HTERT RPE-1 (cell line): ENCODE measurements around the gene HS3ST6.
"Not testable (repeated sequence)": the region's sequence is repeated elsewhere in the genome, so short reads cannot be mapped to it uniquely, and the experiment has no call there.

Source experiments
- in situ Hi-C: fragments of 300-500 bp; cut with MboI; formaldehyde crosslinking; loops from 4 replicates; pipeline ENCODE4 v1.14.3; 2020; ENCODE audit warnings: low sequenced_read_pairs

HS3ST6 gene

DNA sequence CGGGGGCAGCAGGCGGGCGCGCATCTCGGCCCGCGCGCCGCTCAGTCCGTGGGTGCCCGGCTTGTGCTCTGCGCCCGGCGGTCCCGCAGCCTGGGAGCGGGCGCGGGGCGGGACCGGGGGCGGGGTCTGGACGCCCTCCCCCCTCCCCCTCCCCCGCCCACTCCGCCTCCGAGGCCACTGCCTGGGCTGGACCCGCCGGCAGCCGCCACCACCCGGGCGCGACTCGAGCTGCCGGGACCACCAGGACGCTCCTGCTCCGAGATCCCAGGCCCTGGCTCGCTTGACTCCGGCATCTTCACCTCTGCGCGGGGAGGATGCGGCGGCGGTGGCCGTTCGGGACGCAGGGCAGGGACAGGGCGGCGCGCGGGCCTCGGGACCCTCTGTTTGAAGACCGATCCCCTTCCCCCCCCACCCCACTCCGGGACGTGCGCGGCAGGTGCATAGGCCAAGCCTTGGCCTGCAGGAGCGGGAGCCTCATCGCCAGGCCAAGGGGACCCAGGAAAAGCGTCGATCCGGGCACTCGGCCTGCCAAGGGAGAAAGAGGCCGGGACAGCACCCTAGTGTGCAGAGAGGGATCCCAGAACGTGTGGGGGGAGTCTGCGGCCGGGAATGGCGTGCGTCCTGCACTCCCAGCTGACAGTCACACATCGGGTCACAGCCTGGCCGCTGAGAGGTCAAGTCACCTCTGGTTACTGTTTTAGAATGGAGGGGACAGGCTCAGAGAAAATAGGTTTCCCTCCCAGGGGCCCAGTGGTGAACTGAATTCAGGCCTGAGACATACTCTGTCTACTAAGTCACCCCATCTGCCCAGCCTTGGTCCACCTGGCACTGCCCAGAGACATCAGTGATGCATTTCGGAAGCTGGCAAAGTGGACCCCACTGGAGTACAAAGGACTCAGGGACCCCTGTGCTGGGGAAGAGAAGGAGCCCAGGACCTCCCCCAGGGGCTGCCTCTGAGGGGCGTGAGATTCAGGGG, at the start of gene HS3ST6:
TSS of gene HS3ST6 (minus strand) at position 65 of the 976 bp plus-strand sequence. CDS start 92 bp downstream, outside the sequence.
- in situ Hi-C loops: no loop called here

DNA sequence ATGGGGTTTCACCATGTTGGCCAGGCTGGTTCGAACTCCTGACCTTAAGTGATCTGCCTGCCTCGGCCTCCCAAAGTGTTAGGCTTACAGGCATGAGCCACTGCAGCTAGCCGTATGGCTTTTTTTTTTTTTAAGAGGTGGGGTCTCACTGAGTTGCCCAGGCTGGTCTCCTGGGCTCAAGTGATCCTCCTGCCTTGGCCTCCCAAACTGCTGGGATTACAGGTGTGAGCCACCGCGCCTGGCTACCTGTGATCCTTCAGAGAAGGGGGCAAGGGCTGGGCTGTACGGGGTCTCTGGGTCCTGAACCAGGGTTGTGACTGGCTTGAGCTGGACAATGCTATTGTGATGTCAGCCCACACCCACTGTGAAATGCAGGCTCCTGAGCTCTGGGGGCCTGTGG, 48.2 kb upstream of the HS3ST6 start, which contains the start of gene RNF151:
TSS of gene RNF151 (plus strand) at position 397 of the 400 bp plus-strand sequence. CDS start 26 bp downstream, outside the sequence.
- in situ Hi-C loops: no loop called here

DNA sequence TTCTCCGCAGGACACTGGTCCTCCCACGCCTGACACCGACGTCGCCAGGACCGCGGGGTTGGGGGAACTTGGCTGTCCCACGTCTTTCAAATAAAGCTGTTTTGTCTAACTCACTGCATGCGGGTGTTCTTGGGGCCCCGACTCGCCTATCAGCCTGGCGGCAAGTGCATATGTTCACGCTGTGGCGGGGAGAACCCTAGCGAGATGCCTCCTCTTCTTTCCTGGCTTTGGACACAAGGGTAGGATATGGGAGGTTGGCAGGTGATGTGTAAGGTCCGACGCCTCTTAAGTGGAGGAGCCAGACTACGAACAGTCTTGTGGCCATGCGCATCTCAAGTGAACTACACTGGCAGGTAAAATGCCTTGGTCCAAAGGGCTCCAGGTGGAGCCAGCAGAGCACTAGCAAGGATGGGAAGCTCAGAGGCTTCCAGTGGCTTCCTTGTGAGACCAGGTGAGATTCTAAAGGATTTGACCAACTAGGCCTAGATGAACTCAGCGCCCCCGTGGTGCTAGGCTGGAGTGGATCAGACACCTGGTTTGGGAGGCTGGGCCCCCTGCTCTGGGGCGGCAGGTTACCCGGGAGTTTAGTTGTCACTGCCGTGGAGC, 47.3 kb upstream of the HS3ST6 start:
- in situ Hi-C loops: no loop called here

DNA sequence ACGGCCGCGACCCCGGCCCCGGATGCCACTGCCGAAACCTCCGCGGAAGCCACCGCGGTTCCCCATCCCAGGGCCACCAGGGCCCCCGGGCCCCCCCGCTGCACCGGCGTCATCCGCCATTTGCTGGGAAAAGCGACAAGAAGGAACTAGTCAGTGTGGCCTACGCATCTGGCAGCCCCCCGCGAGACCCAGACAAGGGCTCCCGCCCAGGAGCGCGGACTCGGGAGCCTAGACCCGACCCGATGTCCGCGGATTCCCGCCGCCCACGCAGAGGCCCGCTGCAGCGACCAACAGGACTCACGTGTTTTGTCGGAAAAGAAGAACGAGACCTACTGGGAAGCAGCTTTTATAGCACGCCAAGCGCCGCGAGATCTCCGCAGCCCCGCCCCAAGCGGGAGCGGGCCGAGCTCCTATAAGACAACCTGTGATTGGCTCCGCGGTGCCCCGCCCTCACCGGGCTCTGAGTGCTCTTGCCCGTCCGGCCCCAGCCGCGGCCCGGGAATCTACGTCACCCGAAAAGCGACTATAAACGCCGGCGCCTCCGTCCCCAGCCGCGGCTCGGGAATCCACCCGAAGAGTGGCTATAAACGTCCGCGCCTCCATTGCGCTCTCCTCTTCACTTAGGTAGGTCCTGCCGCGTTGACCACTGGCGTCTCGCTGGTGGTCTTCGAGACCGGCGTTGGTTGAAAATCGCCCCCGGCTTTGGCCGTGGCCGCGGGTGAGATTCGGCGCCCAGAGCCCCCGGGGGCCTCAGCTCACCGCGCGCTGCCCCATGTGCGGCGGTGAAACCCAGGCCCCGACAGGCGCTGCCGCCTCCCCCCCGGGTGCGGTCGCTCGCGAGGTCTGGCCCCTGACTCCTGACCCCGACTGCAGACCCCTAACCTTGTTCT, 46.5 kb upstream of the HS3ST6 start, which contains the start of gene RPS2:
TSS of gene RPS2 (minus strand) at position 321 of the 890 bp plus-strand sequence. CDS start at position 120, 201 bp downstream.
- in situ Hi-C loops: no loop called here

DNA sequence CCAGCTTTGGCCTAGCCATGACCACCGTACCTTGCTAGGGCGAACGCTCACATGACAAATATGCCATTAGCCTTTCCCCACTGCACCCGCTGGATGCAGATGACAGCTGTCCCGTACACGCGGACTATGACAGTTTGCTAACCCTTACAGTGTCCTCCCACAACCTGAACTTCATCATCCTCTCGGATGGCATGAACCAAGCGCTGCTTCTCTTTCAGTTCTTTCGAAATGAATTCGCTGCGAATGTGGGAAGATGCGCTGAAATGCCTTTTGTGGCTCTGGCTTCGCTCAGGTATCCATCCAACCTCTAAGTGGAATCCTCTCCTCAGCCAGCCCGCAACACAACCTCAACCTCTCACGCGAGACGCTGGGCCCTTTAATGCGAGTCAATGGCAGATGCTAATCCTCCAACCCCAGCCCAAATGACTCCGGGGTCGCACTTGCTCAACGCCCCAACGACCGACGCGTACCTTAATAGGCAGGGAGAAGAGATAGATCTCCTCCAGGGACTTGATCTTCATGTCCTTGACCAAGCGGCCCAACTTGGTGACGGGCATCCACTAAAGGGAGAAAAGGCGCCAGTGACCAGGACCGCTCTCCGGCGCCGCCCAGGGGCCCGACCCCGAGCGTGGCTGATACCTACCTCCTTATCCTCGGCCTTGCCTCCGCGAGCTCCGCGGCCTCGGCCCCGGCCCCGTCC, 45.7 kb upstream of the HS3ST6 start:
- in situ Hi-C loops: no loop called here

DNA sequence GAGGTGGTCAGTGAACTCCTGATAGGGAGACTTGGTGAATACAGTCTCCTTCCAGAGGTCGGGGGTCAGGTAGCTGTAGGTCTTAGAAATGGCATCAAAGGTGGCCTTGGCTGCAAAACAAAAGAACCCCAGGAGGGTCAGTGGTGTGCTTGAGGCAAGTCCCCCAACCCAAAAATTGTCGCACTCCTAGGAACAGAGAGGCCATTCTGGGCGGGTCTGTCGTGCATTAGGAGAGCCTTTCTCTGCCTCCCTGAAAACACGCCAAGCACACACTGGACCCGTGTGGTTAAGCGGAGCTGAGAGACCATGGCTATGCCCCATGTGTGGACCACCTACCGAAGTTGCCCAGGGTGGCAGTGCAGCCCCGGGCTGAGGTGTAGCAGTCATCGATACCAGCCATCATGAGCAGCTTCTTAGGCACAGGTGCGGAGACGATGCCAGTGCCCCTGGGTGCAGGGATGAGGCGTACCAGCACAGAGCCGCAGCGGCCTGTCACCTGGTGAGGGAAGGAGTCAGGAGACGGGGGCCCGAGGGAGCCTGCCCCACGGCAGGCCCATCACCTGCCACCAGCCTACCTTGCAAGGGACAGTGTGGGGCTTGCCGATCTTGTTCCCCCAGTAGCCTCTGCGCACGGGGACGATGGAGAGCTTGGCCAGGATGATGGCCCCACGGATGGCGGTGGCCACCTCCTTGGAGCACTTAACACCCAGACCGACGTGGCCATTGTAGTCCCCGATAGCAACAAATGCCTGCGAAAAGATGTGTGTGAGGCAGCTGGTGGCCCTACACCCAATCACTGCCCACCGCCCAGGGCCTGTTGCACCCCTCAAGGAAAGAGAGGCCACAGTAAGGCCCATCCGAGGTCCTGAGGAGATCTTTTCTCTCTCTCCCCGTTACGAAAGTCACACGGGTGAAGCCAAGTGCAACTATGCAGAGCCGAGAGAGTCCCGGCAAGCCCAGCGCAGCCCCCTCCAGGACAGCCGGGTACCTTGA, 44.2 kb upstream of the HS3ST6 start:
- in situ Hi-C loops: not testable (repeated sequence)

DNA sequence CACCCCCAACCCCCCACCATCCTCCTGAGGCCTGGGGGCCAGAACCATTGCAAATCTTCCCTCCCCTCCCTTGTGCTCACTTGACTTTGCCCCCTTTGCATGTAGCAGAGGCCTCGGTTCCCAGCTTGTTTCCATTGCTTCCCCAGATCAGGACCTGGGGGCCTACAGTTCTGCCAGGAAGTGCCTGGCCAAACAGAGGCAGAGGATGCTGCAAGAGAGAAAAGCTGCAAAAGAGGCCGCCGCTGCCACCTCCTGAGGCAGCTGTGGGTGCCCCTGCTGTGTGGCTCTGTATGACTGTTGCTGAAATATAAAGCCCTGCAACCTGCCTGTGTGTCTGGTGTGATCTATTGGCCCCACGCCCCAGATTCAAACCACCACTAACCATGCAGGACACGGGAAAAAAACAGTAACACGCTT, 43.4 kb upstream of the HS3ST6 start:
- in situ Hi-C loops: no loop called here

DNA sequence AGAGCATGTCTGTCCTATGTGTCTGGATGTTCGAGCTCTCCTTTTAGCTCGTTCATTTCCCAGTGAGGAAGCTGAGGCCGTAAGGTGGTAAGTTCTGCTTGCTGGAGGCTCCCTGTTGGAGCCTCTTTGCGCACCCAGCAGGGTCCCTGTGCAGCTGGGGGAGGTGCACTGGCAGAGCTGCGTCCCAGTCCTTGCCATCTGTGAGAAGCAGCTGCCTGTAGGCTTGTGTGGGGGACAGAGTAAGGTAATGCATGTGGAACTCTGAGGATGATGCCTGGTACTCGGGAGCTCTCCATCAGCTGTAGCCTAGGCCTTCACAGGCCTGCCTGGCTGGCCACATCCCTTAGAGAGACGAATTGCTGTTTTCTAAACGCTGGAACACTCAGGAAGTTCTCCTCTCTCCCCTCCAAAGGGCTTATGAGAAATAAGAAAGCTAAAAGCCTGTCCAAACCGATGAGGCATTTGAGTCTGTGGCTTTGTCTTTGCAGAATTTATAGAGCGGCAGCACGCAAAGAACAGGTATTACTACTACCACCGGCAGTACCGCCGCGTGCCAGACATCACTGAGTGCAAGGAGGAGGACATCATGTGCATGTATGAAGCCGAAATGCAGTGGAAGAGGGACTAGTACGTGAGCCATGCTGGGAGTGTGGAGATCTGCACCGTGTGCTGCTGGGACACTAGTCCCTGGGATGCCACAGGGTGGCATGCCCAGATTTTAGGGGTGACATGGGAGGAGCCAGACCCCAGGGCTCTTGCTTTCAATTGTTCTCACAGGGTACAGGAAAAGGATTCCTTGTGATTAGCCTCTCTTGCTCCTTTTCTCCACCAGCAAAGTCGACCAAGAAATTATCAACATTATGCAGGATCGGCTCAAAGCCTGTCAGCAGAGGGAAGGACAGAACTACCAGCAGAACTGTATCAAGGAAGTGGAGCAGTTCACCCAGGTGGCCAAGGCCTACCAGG, 42.7 kb upstream of the HS3ST6 start:
- in situ Hi-C loops: no loop called here

DNA sequence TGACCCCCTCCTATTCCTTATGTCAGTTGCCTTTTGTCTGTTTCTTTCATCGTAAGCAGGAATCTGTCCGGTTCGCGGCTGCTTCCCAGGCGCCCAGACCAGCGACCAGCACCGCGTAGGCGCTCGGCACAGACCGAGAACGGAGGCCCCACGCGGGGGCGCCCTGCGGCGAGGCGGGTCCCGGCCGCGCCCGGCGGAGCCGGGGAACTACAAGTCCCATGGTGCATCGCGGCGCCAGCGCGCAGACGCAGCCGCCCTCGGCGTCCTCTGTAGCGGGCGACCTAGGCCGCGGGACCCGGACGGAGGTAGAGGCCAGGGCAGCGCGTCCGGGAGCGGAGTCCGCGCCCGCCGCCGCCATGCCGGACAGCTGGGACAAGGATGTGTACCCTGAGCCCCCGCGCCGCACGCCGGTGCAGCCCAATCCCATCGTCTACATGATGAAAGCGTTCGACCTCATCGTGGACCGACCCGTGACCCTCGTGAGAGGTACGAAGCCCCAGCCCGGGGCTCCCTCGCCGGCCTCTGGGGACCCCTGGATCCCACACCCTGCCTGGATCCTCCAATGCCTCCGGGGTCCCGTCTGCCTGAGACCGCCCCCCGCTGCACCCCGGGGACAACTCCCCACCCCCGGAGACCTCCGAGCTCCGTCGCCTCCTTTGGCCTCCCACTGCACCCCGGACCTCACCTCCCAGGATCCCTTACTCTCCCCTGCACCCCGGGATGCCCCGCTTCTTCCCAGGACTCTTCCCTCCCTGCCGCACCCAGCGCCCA, 41.2 kb upstream of the HS3ST6 start, which contains the start of gene NDUFB10:
TSS of gene NDUFB10 (plus strand) at position 270 of the 771 bp plus-strand sequence. CDS start at position 357, 87 bp downstream.
- in situ Hi-C loops: no loop called here

DNA sequence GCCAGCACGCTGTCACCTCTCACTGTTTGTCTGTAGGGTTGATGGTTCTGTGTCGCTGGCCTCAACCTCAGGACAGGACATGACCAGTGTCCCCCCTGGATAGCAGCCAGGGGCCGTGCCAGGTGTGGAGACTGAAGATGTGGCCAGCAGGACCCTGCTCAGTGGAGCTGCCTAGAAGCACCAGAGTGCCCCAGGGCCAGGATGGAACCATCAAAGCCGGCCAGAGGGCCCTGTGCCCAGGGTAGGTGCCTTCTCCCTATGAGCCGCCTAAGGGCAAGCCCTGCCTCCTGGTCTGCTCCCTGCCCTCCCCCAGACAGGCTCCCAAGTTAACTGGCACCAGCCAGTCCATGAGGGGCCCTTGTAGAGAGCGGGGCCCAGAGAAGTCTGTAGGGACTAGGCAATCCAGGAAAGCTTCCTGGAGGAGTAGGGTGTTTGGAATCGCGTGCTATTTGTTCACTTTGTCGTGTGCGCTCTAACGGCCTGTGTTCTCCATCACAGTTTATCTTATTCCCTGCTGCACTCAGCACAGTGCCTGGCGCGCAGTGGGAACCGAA, 40.6 kb upstream of the HS3ST6 start:
- in situ Hi-C loops: no loop called here

DNA sequence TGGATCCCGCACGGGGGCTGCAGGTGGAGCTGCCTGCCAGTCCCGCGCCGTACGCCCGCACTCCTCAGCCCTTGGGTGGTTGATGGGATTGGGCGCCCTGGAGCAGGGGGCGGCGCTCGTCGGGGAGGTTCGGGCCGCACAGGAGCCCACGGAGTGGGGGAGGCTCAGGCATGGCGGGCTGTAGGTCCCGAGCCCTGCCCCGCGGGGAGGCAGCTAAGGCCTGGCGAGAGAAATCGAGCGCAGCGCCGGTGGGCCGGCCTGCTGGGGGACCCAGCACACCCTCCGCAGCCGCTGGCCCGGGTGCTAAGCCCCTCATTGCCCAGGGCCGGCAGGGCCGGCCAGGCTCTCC, 39.9 kb upstream of the HS3ST6 start:
- in situ Hi-C loops: not testable (repeated sequence)

DNA sequence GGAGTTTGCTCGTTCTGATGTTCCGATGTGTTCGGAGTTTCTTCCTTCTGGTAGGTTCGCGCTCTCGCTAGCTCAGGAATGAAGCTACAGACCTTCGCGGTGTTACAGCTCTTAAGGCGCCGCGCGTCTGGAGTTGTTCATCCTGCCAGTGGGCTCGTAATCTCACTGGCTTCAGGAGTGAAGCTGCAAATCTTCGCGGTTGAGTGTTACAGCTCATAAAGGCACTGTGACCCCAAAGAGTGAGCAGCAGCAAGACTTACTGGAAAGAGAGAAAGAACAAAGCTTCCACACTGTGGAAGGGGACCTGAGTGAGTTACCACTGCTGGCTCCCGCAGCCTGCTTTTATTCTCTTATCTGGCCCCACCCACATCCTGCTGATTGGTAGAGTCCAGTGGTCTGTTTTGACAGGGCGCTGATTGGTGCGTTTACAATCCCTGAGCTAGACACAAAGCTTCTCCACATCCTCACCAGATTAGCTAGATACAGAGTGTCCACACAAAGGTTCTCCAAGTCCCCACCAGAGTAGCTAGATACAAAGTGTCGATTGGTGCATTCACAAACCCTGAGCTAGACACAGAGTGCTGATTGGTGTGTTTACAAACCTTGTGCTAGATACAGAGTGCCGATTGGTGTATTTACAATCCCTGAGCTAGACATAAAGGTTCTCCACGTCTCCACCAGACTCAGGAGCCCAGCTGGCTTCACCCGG, 39.4 kb upstream of the HS3ST6 start:
- in situ Hi-C loops: not testable (repeated sequence)

DNA sequence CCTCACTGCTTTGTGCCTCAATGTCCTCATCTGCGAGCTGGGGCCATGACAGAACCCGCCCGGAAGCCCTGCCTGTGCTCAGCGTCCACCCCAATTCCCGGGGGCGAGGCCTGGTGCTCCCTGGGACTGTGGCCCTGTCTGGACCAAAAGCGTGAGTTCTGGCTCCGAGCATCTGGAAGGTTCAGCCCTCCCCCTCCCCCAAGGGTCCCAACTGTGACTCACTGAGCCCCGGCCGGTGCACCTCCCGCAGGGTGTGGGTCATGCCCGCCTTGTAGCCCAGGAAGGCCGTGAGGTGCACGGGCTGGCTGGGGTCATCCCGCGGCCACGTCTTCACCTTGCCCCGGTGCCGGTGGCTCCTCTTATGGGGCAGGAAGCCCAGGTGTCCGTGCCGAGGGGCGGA, 35.5 kb upstream of the HS3ST6 start:
- in situ Hi-C loops: no loop called here

DNA sequence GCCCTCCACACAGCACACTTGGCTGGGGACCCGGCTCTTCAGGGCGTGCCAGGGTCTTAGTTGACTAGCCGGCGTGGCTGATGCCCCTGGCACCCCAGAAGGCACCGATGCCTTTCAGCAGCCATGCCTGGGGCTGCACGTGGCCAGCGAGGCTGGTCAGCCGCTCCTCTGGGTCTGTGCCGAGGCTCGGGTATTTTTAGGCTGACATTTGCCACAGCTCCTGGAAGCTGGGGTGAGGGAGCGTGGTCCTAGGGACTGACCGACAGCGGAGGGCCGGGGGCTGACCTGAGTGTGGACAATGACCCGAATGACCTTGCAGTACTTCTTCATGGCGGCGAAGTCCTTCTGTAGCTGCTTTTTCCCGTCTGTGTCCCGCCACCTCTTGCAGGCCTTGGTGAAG, 32.3 kb upstream of the HS3ST6 start:
- in situ Hi-C loops: no loop called here

DNA sequence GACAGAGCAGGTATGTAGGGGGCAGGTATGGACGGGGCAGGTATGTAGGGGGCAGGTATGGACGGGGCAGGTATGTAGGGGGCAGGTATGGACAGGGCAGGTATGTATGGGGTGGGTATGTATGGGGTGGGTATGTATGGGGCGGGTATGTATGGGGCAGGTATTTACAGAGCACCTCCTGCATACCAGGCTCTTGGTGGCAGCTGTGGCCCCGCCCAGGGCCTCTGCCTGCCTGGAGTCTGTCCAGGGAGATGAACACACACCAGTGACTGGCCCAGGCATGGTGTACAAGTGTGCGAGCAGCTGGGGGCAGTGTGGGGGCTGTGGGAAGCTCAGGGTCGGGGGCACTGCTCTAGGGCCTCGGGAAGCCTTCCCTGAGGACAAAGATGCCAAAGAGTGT, 31.8 kb upstream of the HS3ST6 start:
- in situ Hi-C loops: no loop called here

DNA sequence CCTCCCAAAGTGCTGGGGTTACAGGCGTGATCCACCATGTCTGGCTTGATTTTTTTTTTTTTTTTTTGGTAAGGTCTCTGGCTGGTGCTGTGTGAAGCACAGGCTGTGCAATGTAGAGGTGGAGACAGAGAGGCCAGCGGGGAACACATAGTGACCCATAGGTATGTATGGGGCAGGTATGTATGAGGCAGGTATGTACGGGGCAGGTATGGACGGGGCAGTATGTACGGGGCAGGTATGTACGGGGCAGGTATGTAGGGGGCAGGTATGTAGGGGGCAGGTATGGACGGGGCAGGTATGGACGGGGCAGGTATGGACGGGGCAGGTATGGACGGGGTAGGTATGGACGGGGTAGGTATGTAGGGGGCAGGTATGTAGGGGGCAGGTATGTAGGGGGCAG, 31.3 kb upstream of the HS3ST6 start:
- in situ Hi-C loops: no loop called here
